Trophoblast cell (in vitro differentiated cells and primary cell): ENCODE data around the gene EPS8L3.

Experiments
- DNase-seq, 2 donors: peaks; one replicate each; pipeline ENCODE4 v3.0.0-alpha.2; 2016
- H2AFZ ChIP-seq: 2 replicates; pipeline ENCODE4 v1.6.1; 2013; ENCODE audit warnings: low read length, moderate library complexity, mild to moderate bottlenecking; ENCODE audit not compliant: insufficient read depth, poor library complexity
- H2AK5ac ChIP-seq: 2 replicates; pipeline ENCODE4 v1.6.1; 2013; ENCODE audit warnings: mild to moderate bottlenecking, low read length
- H2BK120ac ChIP-seq: 2 replicates; pipeline ENCODE4 v1.6.1; 2013; ENCODE audit warnings: low read length, mild to moderate bottlenecking, moderate library complexity; ENCODE audit not compliant: insufficient read depth, poor library complexity
- H2BK12ac ChIP-seq: 2 replicates; pipeline ENCODE4 v1.6.1; 2013; ENCODE audit warnings: mild to moderate bottlenecking, low read length, moderate library complexity
- H2BK5ac ChIP-seq: 2 replicates; pipeline ENCODE4 v1.6.1; 2013; ENCODE audit warnings: low read length, low read depth, moderate library complexity, mild to moderate bottlenecking; ENCODE audit not compliant: poor library complexity
- H3K14ac ChIP-seq: 2 replicates; pipeline ENCODE4 v1.6.1; 2013; ENCODE audit warnings: mild to moderate bottlenecking, low read length
- H3K18ac ChIP-seq: 2 replicates; pipeline ENCODE4 v1.6.1; 2013; ENCODE audit warnings: mild to moderate bottlenecking, low read length
- H3K23ac ChIP-seq: 2 replicates; pipeline ENCODE4 v1.6.1; 2013; ENCODE audit warnings: low read length
- H3K27ac ChIP-seq: 2 replicates; pipeline ENCODE4 v1.5.1; 2013; ENCODE audit warnings: low read depth, mild to moderate bottlenecking, inconsistent platforms, low read length, moderate library complexity
- H3K27me3 ChIP-seq: 2 replicates; pipeline ENCODE4 v1.6.1; 2013; ENCODE audit warnings: inconsistent platforms, mild to moderate bottlenecking, low read length, moderate library complexity; ENCODE audit not compliant: insufficient read depth
- H3K36me3 ChIP-seq, 2 experiments: 1 replicate in 1 of 2; 2 replicates in 1 of 2; pipeline ENCODE4 v1.6.1; 2013; ENCODE audit warnings: low read length in 2 of 2, mild to moderate bottlenecking in 2 of 2, moderate library complexity in 1 of 2; ENCODE audit not compliant: insufficient read depth in 2 of 2, control insufficient read depth in 1 of 2
- H3K4ac ChIP-seq: 2 replicates; pipeline ENCODE4 v1.6.1; 2013; ENCODE audit warnings: low read depth, mild to moderate bottlenecking, low read length, moderate library complexity
- H3K4me1 ChIP-seq, 2 experiments: 1 replicate in 1 of 2; 2 replicates in 1 of 2; pipeline ENCODE4 v1.6.1; 2013; ENCODE audit warnings: low read length in 2 of 2, mild to moderate bottlenecking in 2 of 2, moderate library complexity in 1 of 2; ENCODE audit not compliant: insufficient read depth in 2 of 2, control insufficient read depth in 1 of 2
- H3K4me2 ChIP-seq: 2 replicates; pipeline ENCODE4 v1.6.1; 2013; ENCODE audit warnings: inconsistent platforms, mild to moderate bottlenecking, low read length, moderate library complexity
- H3K4me3 ChIP-seq: 2 replicates; pipeline ENCODE4 v1.5.1; 2013; ENCODE audit warnings: mild to moderate bottlenecking, low read depth, low read length, inconsistent platforms
- H3K79me1 ChIP-seq: one replicate; pipeline ENCODE4 v1.6.1; 2013; ENCODE audit warnings: low read length
- H3K79me2 ChIP-seq: 2 replicates; pipeline ENCODE4 v1.6.1; 2013; ENCODE audit warnings: low read length, mild to moderate bottlenecking; ENCODE audit not compliant: control insufficient read depth, insufficient read depth, poor library complexity
- H3K9ac ChIP-seq: 2 replicates; pipeline ENCODE4 v1.6.1; 2013; ENCODE audit warnings: mild to moderate bottlenecking, low read length
- H3K9me3 ChIP-seq: 2 replicates; pipeline ENCODE4 v1.6.1; 2013; ENCODE audit warnings: low read depth, mild to moderate bottlenecking, control low read depth, inconsistent platforms, low read length; ENCODE audit not compliant: insufficient read depth
- H4K12ac ChIP-seq: 2 replicates; pipeline ENCODE4 v1.6.1; 2013; ENCODE audit warnings: low read depth, mild to moderate bottlenecking, low read length, moderate library complexity
- H4K8ac ChIP-seq: 2 replicates; pipeline ENCODE4 v1.6.1; 2013; ENCODE audit warnings: low read depth, mild to moderate bottlenecking, low read length, moderate library complexity
- H4K91ac ChIP-seq: one replicate; pipeline ENCODE4 v1.6.1; 2013; ENCODE audit warnings: low read depth, mild to moderate bottlenecking, low read length, moderate library complexity
- WGBS: extraction: QIAGEN DNeasy Blood & Tissue Kit; methylation state at CpG from one replicate; pipeline ENCODE4 v1.1.7; 2013; ENCODE audit warnings: missing lambda C conversion rate; ENCODE audit not compliant: insufficient read length, insufficient coverage; ENCODE audit errors: extremely low coverage; 5-methylcytosine and 5-hydroxymethylcytosine counted together

Gene EPS8L3

GRCh38 chr1:109786112-109786480 lies 22.4 kb upstream of the EPS8L3 start:
- Histone ChIP-seq H3K23ac (no peak overlapping the region), H3K9ac (no peak overlapping the region), H3K4me3 (no peak overlapping the region), H4K12ac (no peak overlapping the region), H2AFZ (no peak overlapping the region), H4K91ac (no peak overlapping the region), H3K18ac (no peak overlapping the region), H3K79me1 (peaks cover 14% of the 10 kb centered on the region), H3K27ac (no peak overlapping the region), H2BK120ac (no peak overlapping the region), H3K4me1 (peaks cover 22 to 41% of the 10 kb centered on the region in 2 experiments), H4K8ac (no peak overlapping the region), H3K36me3 (no peaks in the 10 kb centered on the region), H2AK5ac (no peak overlapping the region), H3K27me3 (no peaks in the 10 kb centered on the region), H3K14ac (no peak overlapping the region), H2BK12ac (no peak overlapping the region), H3K4me2 (no peak overlapping the region), H2BK5ac (no peak overlapping the region), H3K79me2 (no peaks in the 10 kb centered on the region), H3K4ac (no peak overlapping the region), H3K9me3 (no peaks in the 10 kb centered on the region)
- no peak for DNase-seq
- no CpG with 5 or more reads among the region's 5 CpGs for WGBS

- no peak overlapping the region for H3K14ac ChIP-seq
- no peak overlapping the region for H4K8ac ChIP-seq
- no peak overlapping the region for H3K23ac ChIP-seq
- H3K4me3 ChIP-seq: no peak overlapping the region
- H3K9me3 ChIP-seq: no peaks in the 10 kb centered on the region
- peaks cover 8% of the 10 kb centered on the region for H3K79me1 ChIP-seq
- H2BK120ac ChIP-seq: no peak overlapping the region
- no peak overlapping the region for H2BK5ac ChIP-seq
- H3K4ac ChIP-seq: no peak overlapping the region
- no peak overlapping the region for H3K9ac ChIP-seq
- no peak overlapping the region for H3K18ac ChIP-seq
- H3K4me2 ChIP-seq: no peak overlapping the region
- no peaks in the 10 kb centered on the region for H3K27me3 ChIP-seq
- H2BK12ac ChIP-seq: no peak overlapping the region
- no peaks in the 10 kb centered on the region for H3K79me2 ChIP-seq
- H2AK5ac ChIP-seq: no peak overlapping the region
- peaks cover 17 to 36% of the 10 kb centered on the region in 2 experiments for H3K4me1 ChIP-seq
- no peaks in the 10 kb centered on the region for H3K36me3 ChIP-seq
- H4K12ac ChIP-seq: no peak overlapping the region
- no peak overlapping the region for H4K91ac ChIP-seq
- no peak overlapping the region for H3K27ac ChIP-seq
- WGBS: no CpG with 5 or more reads among the region's 4 CpGs
- no peak for DNase-seq
- H2AFZ ChIP-seq: no peak overlapping the region
Measured at GRCh38 chr1:109785446-109786111, 21.9 kb upstream of the EPS8L3 start.

GRCh38 chr1:109784551-109785252 lies 21.0 kb upstream of the EPS8L3 start:
- no peak overlapping the region for H2BK120ac ChIP-seq
- peaks cover 16 to 32% of the 10 kb centered on the region in 2 experiments for H3K4me1 ChIP-seq
- no peak overlapping the region for H2AFZ ChIP-seq
- H4K8ac ChIP-seq: no peak overlapping the region
- no peak overlapping the region for H3K27ac ChIP-seq
- DNase-seq: no peak
- no CpG with 5 or more reads among the region's 5 CpGs for WGBS
- H3K36me3 ChIP-seq: no peaks in the 10 kb centered on the region
- no peak overlapping the region for H3K23ac ChIP-seq
- no peak overlapping the region for H4K91ac ChIP-seq
- H3K9ac ChIP-seq: no peak overlapping the region
- no peak overlapping the region for H3K14ac ChIP-seq
- H2AK5ac ChIP-seq: no peak overlapping the region
- H3K4me3 ChIP-seq: peak overlapping the region; percentile 15
- H3K4me2 ChIP-seq: no peak overlapping the region
- H3K79me2 ChIP-seq: no peaks in the 10 kb centered on the region
- H3K9me3 ChIP-seq: peaks cover 3% of the 10 kb centered on the region
- H3K79me1 ChIP-seq: peaks cover 6% of the 10 kb centered on the region
- H4K12ac ChIP-seq: no peak overlapping the region
- H3K27me3 ChIP-seq: no peaks in the 10 kb centered on the region
- no peak overlapping the region for H2BK12ac ChIP-seq
- no peak overlapping the region for H2BK5ac ChIP-seq
- H3K4ac ChIP-seq: no peak overlapping the region
- no peak overlapping the region for H3K18ac ChIP-seq

GRCh38 chr1:109783436-109783835 lies 19.7 kb upstream of the EPS8L3 start:
- no peak for DNase-seq
- no peak overlapping the region for H3K14ac ChIP-seq

More at GRCh38 chr1:109783436-109783835, 19.7 kb upstream of the EPS8L3 start:
- no CpG with 5 or more reads among the region's 8 CpGs for WGBS
- Histone ChIP-seq H2BK5ac (no peak overlapping the region), H3K79me1 (peaks cover 2% of the 10 kb centered on the region), H3K4ac (no peak overlapping the region), H3K9ac (no peak overlapping the region), H2BK12ac (peak overlapping the region; percentile 65), H3K9me3 (peaks cover 3% of the 10 kb centered on the region), H4K91ac (no peak overlapping the region), H3K36me3 (no peaks in the 10 kb centered on the region), H4K8ac (no peak overlapping the region), H3K27ac (no peak overlapping the region), H4K12ac (no peak overlapping the region), H3K4me2 (no peak overlapping the region), H2AK5ac (no peak overlapping the region), H2BK120ac (no peak overlapping the region), H2AFZ (no peak overlapping the region), H3K4me1 (peaks cover 9 to 21% of the 10 kb centered on the region in 2 experiments), H3K4me3 (peak overlapping the region; percentile 46), H3K18ac (no peak overlapping the region), H3K79me2 (no peaks in the 10 kb centered on the region), H3K23ac (no peak overlapping the region), H3K27me3 (no peaks in the 10 kb centered on the region)
